Measurements from ENCODE around the gene ARFGAP3.

The ARFGAP3 gene, protein sequence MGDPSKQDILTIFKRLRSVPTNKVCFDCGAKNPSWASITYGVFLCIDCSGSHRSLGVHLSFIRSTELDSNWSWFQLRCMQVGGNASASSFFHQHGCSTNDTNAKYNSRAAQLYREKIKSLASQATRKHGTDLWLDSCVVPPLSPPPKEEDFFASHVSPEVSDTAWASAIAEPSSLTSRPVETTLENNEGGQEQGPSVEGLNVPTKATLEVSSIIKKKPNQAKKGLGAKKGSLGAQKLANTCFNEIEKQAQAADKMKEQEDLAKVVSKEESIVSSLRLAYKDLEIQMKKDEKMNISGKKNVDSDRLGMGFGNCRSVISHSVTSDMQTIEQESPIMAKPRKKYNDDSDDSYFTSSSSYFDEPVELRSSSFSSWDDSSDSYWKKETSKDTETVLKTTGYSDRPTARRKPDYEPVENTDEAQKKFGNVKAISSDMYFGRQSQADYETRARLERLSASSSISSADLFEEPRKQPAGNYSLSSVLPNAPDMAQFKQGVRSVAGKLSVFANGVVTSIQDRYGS

DNA sequence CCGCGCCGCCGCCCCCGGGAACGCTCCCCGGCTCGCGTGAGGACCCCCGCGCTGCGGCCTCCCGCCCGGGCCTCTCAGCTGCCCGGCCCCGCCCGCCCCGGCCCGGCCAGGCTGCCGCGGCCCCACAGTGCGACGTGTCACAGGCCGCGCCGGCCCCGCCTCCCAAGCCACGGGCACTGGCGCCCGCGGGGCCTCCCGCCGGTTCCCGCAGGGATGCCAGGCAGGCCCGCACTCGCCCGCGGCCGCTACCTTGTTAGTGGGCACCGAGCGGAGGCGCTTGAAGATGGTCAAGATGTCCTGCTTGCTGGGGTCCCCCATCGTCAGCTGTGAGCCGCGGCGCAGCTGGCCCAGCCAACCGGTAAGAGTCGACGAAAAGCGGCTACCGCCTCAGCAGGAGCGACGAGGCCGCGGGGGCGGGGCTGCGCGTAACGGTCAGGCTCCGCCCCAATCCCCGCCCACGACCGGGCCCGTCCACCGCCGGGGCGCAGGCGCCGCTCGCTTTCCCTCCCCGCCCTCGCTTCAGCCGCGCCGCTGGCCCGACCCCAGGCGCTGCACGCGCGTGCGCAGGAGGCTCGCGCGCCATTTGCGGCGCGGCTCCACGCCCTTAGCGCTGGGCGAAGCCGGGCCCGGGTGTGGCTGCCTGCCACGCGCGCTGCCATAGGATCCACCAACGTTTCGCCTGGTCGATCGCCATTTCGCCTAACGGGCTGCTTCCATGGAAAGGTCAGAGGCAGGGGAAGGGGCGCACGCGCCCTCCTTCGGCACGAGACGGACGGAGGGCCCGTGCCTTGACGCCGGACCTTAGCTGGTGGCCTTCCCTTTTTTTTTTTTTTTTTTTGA, at the start of gene ARFGAP3:
TSS of gene ARFGAP3 (minus strand) at position 409 of the 840 bp plus-strand sequence. CDS start at position 318, 91 bp downstream.
- peak; percentile 92 to 96 for DNase-seq (ENCODE audit: low read depth in 2 of 2)
- peak within 1 kb of the TSS; percentile 88 to 94 for H3K4me3 ChIP-seq (replicated peaks in 1 of 2; ENCODE audit: low read depth in 2 of 2, low read length in 2 of 2)
- TF ChIP-seq, protein P1, sequence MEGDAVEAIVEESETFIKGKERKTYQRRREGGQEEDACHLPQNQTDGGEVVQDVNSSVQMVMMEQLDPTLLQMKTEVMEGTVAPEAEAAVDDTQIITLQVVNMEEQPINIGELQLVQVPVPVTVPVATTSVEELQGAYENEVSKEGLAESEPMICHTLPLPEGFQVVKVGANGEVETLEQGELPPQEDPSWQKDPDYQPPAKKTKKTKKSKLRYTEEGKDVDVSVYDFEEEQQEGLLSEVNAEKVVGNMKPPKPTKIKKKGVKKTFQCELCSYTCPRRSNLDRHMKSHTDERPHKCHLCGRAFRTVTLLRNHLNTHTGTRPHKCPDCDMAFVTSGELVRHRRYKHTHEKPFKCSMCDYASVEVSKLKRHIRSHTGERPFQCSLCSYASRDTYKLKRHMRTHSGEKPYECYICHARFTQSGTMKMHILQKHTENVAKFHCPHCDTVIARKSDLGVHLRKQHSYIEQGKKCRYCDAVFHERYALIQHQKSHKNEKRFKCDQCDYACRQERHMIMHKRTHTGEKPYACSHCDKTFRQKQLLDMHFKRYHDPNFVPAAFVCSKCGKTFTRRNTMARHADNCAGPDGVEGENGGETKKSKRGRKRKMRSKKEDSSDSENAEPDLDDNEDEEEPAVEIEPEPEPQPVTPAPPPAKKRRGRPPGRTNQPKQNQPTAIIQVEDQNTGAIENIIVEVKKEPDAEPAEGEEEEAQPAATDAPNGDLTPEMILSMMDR (IDR thresholded peaks at IDR 0.05; ENCODE audit: low read depth, low read length) = no peak

DNA sequence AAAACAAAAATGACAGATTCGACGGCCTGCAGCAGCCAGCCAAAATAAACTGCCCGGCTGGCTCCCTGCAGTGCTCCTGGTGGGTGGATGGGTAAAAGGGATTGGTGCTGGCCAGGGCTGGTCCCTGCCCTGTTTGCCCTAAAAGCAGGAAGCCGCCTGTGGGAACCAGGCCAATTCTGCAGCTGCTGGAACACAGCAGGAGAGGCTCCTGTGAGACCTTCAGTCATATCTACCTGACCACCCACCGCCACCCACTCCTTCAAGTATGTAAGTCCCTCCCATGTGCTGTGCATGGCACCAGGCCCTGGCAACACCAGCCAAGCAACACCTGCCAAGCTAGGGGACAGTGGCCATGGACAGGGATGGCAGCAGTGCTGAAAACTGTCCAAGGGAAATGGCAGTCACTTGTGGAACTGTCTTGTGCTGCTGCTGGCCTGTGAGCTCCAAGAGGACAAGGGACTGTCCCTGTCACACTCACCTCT, 48.7 kb upstream of the ARFGAP3 start:
- H3K4me3 ChIP-seq (replicated peaks in 1 of 2; ENCODE audit: low read depth in 2 of 2, low read length in 2 of 2) = no peak overlapping the region
- TF ChIP-seq, protein P1 (IDR thresholded peaks at IDR 0.05; ENCODE audit: low read depth, low read length) = no peak
- no peak for DNase-seq (ENCODE audit: low read depth in 2 of 2)

DNA sequence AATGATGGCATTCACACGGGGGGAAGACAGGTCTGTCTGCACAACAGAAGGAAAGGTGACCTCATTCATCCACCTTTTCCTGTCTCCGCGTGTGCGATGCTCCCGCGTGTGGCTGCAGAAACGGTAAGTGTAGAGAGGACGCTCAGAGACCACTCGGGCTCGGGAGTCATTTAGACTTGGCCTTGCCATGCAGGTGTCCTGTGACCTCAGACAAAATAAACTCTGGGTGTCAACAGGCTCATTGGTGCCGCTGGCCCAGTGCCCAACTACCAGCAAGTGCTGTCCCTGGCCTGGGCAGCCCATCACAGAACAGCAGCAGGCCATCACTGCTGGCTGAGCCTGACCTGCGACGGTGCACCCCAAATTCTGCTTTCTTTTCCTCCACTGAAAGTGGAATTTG, 48.1 kb upstream of the ARFGAP3 start:
- DNase-seq (ENCODE audit: low read depth in 2 of 2) = no peak
- TF ChIP-seq, protein P1 (IDR thresholded peaks at IDR 0.05; ENCODE audit: low read depth, low read length) = no peak
- no peak overlapping the region for H3K4me3 ChIP-seq (replicated peaks in 1 of 2; ENCODE audit: low read depth in 2 of 2, low read length in 2 of 2)

DNA sequence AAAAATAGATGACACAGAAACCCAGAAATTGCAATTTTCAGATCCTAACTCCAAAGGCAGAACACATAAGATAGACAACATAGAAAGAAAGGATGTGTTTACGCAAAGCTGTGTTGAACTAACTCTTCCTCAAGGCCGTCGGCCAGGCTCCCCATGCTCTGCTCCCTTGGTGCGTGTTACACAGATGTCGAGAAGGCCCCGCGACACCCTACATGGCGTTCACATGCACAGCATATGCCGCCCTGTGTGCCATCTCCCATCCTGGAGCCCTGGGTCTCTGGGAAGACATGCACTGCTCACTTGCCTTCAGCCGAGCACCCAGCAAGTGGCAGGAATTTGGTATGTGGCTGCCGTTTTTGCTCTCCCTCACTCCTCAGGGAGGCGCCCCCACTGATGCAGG, 47.0 kb upstream of the ARFGAP3 start:
- TF ChIP-seq, protein P1 (IDR thresholded peaks at IDR 0.05; ENCODE audit: low read depth, low read length) = no peak
- DNase-seq (ENCODE audit: low read depth in 2 of 2) = no peak
- no peak overlapping the region for H3K4me3 ChIP-seq (replicated peaks in 1 of 2; ENCODE audit: low read depth in 2 of 2, low read length in 2 of 2)

DNA sequence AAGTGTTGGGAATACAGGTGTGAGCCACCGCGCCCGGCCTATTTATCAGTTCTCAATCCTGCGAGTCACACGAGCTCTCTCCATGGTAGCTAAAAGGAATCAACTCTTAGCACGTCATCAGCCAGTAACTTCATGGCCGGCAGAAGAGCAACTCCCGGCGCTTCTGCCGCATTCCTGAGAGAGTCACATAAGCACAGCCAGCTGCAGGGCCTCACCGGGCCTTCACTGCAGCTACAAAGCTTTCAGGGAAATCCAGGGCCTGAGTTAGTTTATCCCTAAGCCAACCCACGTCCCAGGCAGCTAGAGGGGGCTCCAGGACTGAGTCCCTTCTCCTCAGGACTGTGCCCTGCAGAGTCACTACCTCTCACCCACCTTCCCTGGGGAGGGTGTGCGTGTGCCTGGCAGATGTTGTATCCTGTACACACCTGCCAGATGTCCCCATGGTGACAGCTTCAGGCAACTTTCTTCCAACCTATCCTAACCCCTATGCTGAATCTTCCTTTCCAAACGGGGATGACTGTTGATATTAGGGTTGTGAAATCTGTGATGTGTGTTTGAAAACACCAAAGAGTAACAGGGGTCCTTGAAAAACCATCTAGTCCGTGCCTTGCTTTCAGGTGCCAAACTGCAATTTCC, 45.9 kb upstream of the ARFGAP3 start:
- H3K4me3 ChIP-seq (replicated peaks in 1 of 2; ENCODE audit: low read depth in 2 of 2, low read length in 2 of 2) = no peak overlapping the region
- TF ChIP-seq, protein P1 (IDR thresholded peaks at IDR 0.05; ENCODE audit: low read depth, low read length) = no peak
- peak; percentile 50 to 52 for DNase-seq (ENCODE audit: low read depth in 2 of 2)

DNA sequence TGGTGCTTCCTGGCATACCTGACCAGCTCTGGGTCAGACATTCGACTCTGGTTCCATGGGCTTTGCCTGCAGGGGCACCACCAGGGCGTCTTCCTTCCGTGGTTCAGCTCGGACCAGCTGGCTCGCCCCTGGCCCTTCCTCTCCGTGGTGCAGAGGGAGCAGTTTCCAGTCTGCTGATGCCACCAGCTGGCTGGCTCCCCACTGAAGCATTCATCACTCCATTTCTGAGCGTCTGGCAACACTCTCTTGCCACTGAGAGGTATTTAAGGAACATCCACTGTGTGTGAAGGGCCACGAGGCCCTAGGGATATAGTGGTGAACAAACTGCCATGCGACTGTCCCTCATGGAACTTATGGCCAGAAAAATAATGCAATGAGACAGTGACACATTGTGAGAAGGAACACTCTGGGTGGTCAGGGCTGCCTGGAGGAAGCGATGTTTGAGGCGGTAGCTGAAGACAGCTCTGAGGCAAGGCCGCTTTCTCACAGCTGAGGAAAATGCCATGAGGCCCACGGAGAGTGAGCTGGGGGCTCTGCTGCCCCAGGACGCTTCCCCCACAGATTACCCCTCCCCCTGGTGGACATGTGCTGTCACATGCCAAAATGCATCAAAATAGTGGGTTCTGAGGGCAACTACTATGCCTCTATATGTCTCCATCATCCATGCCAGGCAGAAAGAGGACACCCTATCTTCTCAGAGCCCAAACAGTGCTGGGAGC, 44.9 kb upstream of the ARFGAP3 start:
- H3K4me3 ChIP-seq (replicated peaks in 1 of 2; ENCODE audit: low read depth in 2 of 2, low read length in 2 of 2) = no peak overlapping the region
- no peak for DNase-seq (ENCODE audit: low read depth in 2 of 2)
- TF ChIP-seq, protein P1 (IDR thresholded peaks at IDR 0.05; ENCODE audit: low read depth, low read length) = peak; percentile 31
